ENCODE results near the gene NEK6. TPM values are rescaled to one million over a fixed set of nuclear protein-coding genes. Genes with fewer than 3 reads are reported as not detected.

Gene NEK6
- total RNA-seq (2014; rRNA removed; shearing (Covaris generic)) = 33.3 and 35.6 TPM in 2 replicates

- DNase-seq (ENCODE audit: low spot score) = no peak
Observed at GRCh38 chr9:124257844-124258606, at the start of gene NEK6. Gene NEK6, plus strand, starts transcription at chr9:124257949. Its CDS starts 44,016 bp downstream, at chr9:124301965.

GRCh38 chr9:124208571-124208970 is 49.2 kb upstream of the NEK6 start:
- no peak for DNase-seq (ENCODE audit: low spot score)

DNA sequence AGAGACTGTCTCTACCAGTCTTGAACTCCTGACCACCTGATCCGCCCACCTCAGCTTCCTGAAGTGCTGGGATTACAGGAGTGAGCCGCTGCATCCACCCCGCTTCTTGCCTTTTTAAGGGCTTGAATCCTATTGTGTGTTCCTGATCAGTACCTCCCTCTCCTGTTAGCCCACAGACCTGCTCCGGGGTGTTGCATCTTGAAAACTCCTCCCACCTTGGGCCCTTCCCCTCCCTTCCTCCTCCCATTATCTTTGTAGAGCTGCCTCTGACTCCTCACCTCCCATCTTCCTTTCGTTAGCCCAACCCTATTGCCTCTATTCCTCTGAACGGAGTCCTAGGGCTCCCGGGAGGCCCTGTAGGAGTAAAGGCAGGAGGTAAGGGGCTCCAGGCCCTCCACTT is 48.5 kb upstream of the NEK6 start:
- no peak for DNase-seq (ENCODE audit: low spot score)

DNA sequence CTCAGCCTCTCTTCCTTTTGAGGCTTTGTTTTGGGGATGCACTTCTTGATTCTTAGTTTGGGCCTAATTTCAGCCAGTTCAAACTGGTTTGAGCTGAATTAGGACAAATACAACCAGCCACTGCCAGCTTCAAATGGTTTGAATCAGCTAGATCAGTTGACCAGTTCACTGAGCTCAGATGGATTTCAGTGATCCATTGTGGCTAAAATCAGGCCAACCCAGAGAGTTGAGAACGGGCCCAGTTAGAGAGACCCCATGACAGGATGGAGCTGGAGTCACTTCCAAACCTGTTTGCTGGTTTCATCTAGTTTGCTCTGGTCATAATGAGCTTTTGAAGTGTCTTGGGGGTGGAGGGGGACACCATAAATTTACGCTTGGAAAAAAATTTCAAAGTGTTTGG is 48.0 kb upstream of the NEK6 start:
- DNase-seq (ENCODE audit: low spot score) = no peak

DNA sequence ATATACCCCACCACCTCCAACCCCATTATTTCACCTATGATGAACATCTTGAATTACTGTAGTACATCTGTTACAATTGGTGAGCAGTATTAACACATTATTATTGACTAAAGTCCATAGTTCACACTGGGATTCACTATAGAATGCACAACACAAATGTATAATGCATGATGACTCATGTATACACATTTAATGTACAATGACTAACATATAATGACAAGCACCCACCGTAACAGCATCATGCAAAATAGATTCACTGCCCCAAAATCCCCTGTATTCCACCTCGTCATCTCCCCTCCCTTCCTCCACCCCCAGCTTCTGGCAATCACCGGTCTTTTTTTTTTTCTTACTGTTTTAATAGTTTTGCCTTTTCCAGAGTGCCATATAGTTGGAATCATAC is 47.1 kb upstream of the NEK6 start:
- DNase-seq (ENCODE audit: low spot score) = no peak

GRCh38 chr9:124212381-124213050 is 45.2 kb upstream of the NEK6 start:
- peak; percentile 64 for DNase-seq (ENCODE audit: low spot score)

DNA sequence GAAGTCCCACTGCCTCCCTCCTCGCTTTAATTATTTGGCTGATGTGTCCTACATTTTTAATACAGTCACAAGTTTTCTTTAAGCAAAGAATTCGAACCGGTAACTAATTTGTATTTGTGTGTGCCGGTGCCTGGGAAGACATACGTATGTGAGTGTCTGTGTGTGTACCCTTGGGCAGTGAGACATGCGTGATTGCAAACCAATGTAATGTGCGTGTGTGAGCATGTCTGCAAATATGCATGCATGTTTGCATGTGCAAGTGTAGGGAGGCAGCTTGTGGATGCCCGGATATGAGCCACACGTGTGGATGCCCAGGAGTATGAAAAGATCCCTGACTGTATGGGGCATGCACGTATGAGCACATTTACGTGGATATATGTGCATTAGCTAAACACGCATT is 44.4 kb upstream of the NEK6 start:
- no peak for DNase-seq (ENCODE audit: low spot score)

GRCh38 chr9:124214116-124214515 is 43.6 kb upstream of the NEK6 start:
- no peak for DNase-seq (ENCODE audit: low spot score)

DNA sequence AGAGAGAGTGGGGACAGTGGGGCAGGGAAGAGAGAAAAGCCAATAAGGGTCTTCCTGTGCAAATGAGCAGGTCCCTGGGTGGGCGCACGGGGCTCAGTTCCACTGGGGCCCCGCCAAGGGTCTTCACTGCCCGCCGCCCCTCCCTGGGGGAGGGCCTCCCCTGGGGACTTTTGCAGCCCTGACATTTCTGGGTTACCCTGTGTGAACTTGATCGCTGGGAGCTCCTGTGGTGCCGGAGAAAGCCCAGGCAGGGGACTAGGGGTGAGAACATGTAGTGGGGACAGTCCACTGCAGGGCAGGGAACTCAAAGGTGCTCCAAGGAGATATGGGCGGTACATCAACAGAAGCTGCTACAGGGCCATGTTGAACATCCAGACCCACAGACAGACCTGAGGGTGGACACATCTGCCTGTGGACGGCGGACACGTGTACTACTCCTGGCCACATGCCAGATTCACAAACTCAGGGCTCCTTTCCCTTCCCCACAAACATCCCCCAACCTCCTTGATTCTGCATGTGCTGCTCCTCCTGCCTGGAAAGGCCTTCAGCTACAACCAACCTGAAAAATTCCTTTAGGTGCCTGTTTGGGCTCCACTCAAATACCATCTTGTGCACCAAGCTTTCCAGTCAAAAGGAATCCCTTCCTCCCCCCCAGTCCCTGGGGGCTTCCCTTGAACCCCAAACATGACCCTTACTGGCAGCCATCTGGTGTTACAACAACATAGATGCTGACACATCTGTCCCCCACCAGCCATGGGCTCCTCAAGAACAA is 43.0 kb upstream of the NEK6 start:
- no peak for DNase-seq (ENCODE audit: low spot score)

DNA sequence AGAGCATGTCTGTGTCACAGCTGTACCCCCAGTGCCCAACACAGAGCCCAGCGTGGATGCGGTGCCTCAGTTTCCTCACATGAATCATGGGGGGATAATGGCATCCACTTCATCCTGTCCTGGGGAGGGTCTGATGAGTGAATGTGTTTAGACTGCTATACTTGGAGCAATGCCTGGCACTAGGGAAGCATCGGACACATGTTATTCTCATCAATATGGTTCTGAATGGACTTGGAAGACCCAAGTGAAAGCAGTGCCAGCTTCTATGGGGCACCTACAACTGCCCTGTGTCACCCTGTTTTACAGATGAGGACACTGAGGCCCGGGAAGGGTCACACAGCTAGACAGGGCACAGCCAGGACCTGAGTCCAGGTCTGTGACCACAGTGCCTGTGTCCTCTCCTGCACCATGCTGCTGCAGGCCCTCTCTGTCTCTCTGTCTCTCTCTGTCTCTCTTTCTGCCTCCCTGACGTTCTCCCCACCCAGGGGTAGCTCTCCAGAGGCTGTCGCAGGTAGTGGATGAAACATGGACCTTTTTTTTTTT is 42.3 kb upstream of the NEK6 start:
- no peak for DNase-seq (ENCODE audit: low spot score)

GRCh38 chr9:124215956-124216355 is 41.8 kb upstream of the NEK6 start:
- DNase-seq (ENCODE audit: low spot score) = no peak

- no peak for DNase-seq (ENCODE audit: low spot score)
Observed at GRCh38 chr9:124216474-124217176, 41.1 kb upstream of the NEK6 start.

DNA sequence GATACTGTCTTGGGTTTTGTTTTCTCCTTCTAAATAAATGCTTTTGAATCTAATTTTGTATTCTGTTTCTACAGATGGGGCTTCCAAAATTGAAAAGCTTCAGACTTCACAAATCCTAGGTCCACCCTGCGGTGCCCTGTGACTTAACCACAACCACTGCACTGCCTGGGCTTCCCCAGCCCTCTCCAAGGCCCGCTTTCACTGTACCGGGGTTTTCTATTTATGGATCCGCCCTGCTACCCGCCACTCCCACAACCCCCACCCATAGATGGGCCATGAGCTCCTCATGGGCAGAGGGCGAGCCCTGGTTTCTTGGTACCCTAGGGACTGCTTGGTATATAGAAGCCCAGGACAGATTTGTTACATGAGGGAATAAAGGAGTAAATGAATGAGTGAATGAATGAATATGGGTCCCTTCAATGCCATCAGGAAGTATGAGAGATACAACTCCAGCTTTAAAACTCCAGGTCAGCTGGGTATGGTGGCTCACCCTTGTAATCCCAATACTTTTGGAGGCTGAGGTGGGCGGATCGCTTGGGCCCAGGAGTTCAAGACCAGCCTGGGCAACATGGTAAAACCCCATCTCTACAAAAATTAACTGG is 39.8 kb upstream of the NEK6 start:
- DNase-seq (ENCODE audit: low spot score) = no peak

GRCh38 chr9:124218438-124218982 is 39.2 kb upstream of the NEK6 start:
- DNase-seq (ENCODE audit: low spot score) = peak; percentile 85

- DNase-seq (ENCODE audit: low spot score) = no peak
Observed at GRCh38 chr9:124218987-124219461, 38.7 kb upstream of the NEK6 start.

DNA sequence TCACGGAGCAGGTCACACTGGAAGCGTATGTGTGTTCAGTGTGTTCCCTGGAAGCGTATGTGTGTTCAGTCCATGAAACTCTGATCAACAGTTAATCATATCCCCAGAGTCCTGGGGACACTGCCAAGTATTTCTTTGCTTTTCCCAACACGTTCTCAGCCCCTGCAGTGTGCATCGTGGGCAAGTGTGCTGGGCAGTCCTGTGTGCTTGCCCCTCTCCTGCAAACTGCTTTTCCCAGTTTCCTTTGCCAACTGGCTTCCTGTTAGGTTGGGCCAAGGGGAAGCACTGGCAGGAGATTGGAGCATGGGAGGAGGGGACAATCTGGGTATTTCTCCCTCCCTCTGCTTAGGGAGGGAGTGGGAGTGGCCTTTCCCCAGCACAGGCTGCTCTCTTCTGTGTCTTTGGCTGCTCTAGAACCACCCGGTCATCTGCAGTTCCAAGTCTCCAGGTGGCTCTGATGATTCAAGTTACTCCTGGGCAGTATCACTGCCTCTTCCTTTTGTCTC is 36.8 kb upstream of the NEK6 start:
- DNase-seq (ENCODE audit: low spot score) = peak; percentile 55

DNA sequence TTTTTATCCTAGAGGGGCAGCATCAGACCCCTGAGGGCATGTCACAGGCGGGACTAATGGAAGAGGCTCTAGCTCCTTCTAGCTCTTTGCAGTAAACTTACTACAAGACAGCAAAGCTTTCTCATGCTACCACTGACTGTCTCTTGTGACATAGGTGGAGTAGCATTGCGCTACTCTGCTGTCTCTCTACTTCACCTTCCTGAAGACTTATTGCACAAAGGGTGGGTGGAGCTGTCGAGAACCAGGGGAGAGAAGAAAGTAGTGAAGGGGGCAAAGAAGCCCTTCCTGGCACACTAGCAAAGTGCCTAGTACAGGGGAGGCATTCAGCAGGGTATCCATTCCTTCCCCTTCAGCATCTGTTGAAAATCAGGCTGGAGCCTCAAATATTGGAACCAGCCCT is 36.1 kb upstream of the NEK6 start:
- no peak for DNase-seq (ENCODE audit: low spot score)

DNA sequence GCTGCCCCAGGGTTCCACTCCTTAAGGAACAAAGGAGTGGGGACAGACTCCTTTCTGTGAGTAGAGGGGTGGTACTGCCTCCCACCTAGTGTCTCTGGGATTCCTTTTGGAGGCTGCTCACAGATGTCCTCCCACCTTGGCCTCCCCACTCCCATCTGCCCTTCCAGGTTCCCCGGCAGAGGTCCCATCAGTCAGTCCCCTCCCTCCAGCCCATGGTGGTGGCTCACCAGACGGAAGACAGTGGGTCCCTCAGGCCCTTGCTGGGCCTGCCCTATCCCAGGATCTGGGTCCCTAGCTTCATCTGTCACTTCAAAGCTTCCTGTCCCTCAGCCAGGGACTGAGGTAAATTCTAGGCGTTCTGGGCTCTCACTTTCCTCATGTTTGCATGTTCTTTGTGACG is 35.6 kb upstream of the NEK6 start:
- DNase-seq (ENCODE audit: low spot score) = no peak

DNA sequence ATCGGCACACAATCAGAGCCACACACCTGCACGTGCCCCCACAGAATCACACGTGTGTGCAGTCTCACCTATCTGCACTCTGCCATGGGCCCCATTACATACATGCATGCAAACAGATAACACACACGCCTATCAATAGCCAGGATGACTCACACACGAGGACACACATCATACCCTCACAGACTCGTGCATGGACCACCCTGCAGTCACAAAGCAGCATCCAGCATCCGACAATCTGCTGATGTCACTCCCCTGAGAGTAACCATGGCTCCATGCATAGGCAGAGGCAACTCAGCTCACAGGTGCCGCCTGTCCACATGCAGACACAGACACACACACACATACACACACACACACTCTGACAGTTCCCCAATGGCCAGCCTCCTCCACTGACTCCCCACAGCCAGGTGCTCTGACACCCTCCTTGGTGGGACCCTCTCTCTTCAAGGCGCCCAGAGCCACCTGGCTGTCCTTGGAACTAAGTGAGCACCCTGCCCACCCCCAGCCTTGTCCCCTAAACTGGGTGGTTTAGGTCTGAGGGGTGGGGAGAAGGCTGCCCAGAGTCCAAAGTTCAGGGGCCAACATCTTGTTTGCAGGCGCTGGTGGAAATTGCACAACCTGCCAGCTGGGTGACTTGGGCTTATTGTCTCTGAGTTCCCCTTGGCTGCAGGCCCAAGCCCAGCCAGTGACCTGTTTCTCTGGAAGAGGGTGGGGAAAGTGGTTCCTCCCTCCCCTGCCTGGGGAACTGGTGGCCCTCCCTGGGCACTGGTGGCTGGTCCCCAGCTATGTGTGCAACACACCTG is 34.6 kb upstream of the NEK6 start:
- peak; percentile 48 for DNase-seq (ENCODE audit: low spot score)

GRCh38 chr9:124225945-124226344 is 31.8 kb upstream of the NEK6 start:
- DNase-seq (ENCODE audit: low spot score) = no peak

Data from A172 (cell line).